Endodermal cell (in vitro differentiated cells): Measurements from ENCODE around the gene PARP16. TPM values are rescaled to one million over a fixed set of nuclear protein-coding genes. Genes with fewer than 3 reads are reported as not detected.

ENCODE experiments used
- DNase-seq: peaks from one replicate; pipeline ENCODE4 v3.0.0-alpha.2; 2017
- H3K27ac ChIP-seq: 2 replicates; pipeline ENCODE4 v1.5.1; 2013; ENCODE audit warnings: mild to moderate bottlenecking, low read depth, low read length, moderate library complexity
- H3K27me3 ChIP-seq: 2 replicates; pipeline ENCODE4 v1.6.1; 2013; ENCODE audit warnings: mild to moderate bottlenecking, low read length, moderate library complexity; ENCODE audit not compliant: insufficient read depth, control insufficient read depth, poor library complexity, severe bottlenecking
- H3K36me3 ChIP-seq: 2 replicates; pipeline ENCODE4 v1.7.0; 2013; ENCODE audit warnings: mild to moderate bottlenecking, low read length, moderate library complexity; ENCODE audit not compliant: control insufficient read depth, insufficient read depth
- H3K4me1 ChIP-seq: one replicate; pipeline ENCODE4 v1.7.0; 2013; ENCODE audit warnings: low read length; ENCODE audit not compliant: control insufficient read depth, insufficient read depth
- H3K4me3 ChIP-seq: 2 replicates; pipeline ENCODE4 v1.5.1; 2013; ENCODE audit warnings: mild to moderate bottlenecking, low read length, moderate library complexity
- H3K9ac ChIP-seq: 2 replicates; pipeline ENCODE4 v1.6.1; 2013; ENCODE audit warnings: mild to moderate bottlenecking, low read length, moderate library complexity; ENCODE audit not compliant: poor library complexity, severe bottlenecking; ENCODE audit errors: extremely low read depth
- H3K9me3 ChIP-seq: 2 replicates; pipeline ENCODE4 v1.6.1; 2013; ENCODE audit warnings: mild to moderate bottlenecking, low read length, moderate library complexity; ENCODE audit not compliant: control insufficient read depth
- H3K27ac Mint-ChIP-seq: 2 replicates; pipeline ENCODE4 v1.8.0; 2020; ENCODE audit warnings: mixed read lengths
- H3K27me3 Mint-ChIP-seq: 2 replicates; pipeline ENCODE4 v1.8.0; 2021; ENCODE audit warnings: mild to moderate bottlenecking, mixed read lengths; ENCODE audit not compliant: insufficient read depth
- H3K36me3 Mint-ChIP-seq: 2 replicates; pipeline ENCODE4 v1.8.0; 2020; ENCODE audit warnings: low read depth, mixed read lengths
- H3K4me1 Mint-ChIP-seq: 2 replicates; pipeline ENCODE4 v1.8.0; 2020; ENCODE audit warnings: mixed read lengths
- H3K4me3 Mint-ChIP-seq: 2 replicates; pipeline ENCODE4 v1.8.0; 2020; ENCODE audit warnings: mild to moderate bottlenecking, moderate library complexity, mixed read lengths
- H3K9me3 Mint-ChIP-seq: 2 replicates; pipeline ENCODE4 v1.8.0; 2020; ENCODE audit warnings: mild to moderate bottlenecking, mixed read lengths
- CTCF ChIP-seq: fragments of 200-600 bp; sonication (generic); conservative IDR thresholded peaks from 2 replicates; pipeline ENCODE4 v1.5.0; 2021; ENCODE audit warnings: antibody characterized with exemption, mild to moderate bottlenecking
- WGBS, 2 experiments: methylation state at CpG; one replicate each; pipeline versions ENCODE4 v1.1.5 to v1.1.7; 2013; ENCODE audit warnings: missing lambda C conversion rate in 2 of 2, mixed read lengths in 1 of 2; ENCODE audit not compliant: insufficient coverage in 1 of 2, insufficient read length in 1 of 2; 5-methylcytosine and 5-hydroxymethylcytosine counted together
- total RNA-seq, 2 donors: library from RNA; stranded (reverse); fragmentation: NEBNext Ultra II Directional in 1 of 2; extraction: Animal tissue kit (Norgen Biotek cat#: 25700) in 1 of 2; gene quantifications; 2 replicates in 1 of 2; 3 replicates in 1 of 2; pipeline ENCODE4 v1.2.1, GENCODE V29; 2021

Gene PARP16
- total RNA-seq, 2 donors from 2014 or later: 4.3 to 11.6 TPM

- no peaks in the 10 kb centered on the region for H3K9me3 Mint-ChIP-seq
- no peak overlapping the region for H3K4me3 Mint-ChIP-seq
- H3K36me3 Mint-ChIP-seq: peaks cover 6% of the 10 kb centered on the region
- Histone ChIP-seq H3K4me3 (no peak overlapping the region), H3K9me3 (no peaks in the 10 kb centered on the region), H3K27me3 (no peaks in the 10 kb centered on the region), H3K9ac (no peak overlapping the region), H3K27ac (no peak overlapping the region), H3K36me3 (no peaks in the 10 kb centered on the region), H3K4me1 (peaks cover 18% of the 10 kb centered on the region)
- H3K27ac Mint-ChIP-seq: no peak overlapping the region
- WGBS, 2 experiments: 95 to 99% methylated on average over 13 to 31 of the region's 31 CpGs
- DNase-seq: no peak
- peaks cover 1% of the 10 kb centered on the region for H3K27me3 Mint-ChIP-seq
- H3K4me1 Mint-ChIP-seq: peaks cover 36% of the 10 kb centered on the region
- TF ChIP-seq CTCF: no peak
Observed at GRCh38 chr15:65332391-65333147, 45.9 kb upstream of the PARP16 start.

GRCh38 chr15:65331811-65332210 is 45.1 kb upstream of the PARP16 start:
- Mint-ChIP-seq H3K9me3 (no peaks in the 10 kb centered on the region), H3K36me3 (peaks cover 6% of the 10 kb centered on the region), H3K4me3 (no peak overlapping the region), H3K4me1 (peaks cover 32% of the 10 kb centered on the region), H3K27me3 (peaks cover 1% of the 10 kb centered on the region), H3K27ac (no peak overlapping the region)
- Histone ChIP-seq H3K4me1 (peaks cover 15% of the 10 kb centered on the region), H3K36me3 (no peaks in the 10 kb centered on the region), H3K9ac (no peak overlapping the region), H3K4me3 (no peak overlapping the region), H3K27ac (no peak overlapping the region), H3K27me3 (no peaks in the 10 kb centered on the region), H3K9me3 (no peaks in the 10 kb centered on the region)
- DNase-seq: no peak
- 94 to 100% methylated on average over 6 of the region's 7 CpGs for WGBS, 2 experiments
- no peak for TF ChIP-seq CTCF

GRCh38 chr15:65330934-65331645 is 44.4 kb upstream of the PARP16 start:
- no peaks in the 10 kb centered on the region for H3K9me3 ChIP-seq
- WGBS, 2 experiments: 94 to 99% methylated on average over 13 to 22 of the region's 22 CpGs
- no peaks in the 10 kb centered on the region for H3K27me3 ChIP-seq
- DNase-seq: peak; percentile 70
- Mint-ChIP-seq H3K9me3 (no peaks in the 10 kb centered on the region), H3K4me3 (no peak overlapping the region), H3K27me3 (peaks cover 1% of the 10 kb centered on the region), H3K36me3 (peaks cover 6% of the 10 kb centered on the region), H3K27ac (no peak overlapping the region), H3K4me1 (peaks cover 25% of the 10 kb centered on the region)
- H3K4me1 ChIP-seq: peaks cover 15% of the 10 kb centered on the region
- no peak for TF ChIP-seq CTCF
- no peak overlapping the region for H3K9ac ChIP-seq
- no peaks in the 10 kb centered on the region for H3K36me3 ChIP-seq
- no peak overlapping the region for H3K4me3 ChIP-seq
- no peak overlapping the region for H3K27ac ChIP-seq
